HG03558 (cell line): Measurements from ENCODE around the gene SLC25A11.

Experiments used
- ATAC-seq: cut with Tn5 transposase; IDR thresholded peaks from one replicate; pipeline ENCODE4 v1.9.1; 2021; ENCODE audit warnings: moderate number of reproducible peaks; ENCODE audit not compliant: unreplicated experiment; ENCODE audit errors: extremely low read depth

Gene SLC25A11

DNA sequence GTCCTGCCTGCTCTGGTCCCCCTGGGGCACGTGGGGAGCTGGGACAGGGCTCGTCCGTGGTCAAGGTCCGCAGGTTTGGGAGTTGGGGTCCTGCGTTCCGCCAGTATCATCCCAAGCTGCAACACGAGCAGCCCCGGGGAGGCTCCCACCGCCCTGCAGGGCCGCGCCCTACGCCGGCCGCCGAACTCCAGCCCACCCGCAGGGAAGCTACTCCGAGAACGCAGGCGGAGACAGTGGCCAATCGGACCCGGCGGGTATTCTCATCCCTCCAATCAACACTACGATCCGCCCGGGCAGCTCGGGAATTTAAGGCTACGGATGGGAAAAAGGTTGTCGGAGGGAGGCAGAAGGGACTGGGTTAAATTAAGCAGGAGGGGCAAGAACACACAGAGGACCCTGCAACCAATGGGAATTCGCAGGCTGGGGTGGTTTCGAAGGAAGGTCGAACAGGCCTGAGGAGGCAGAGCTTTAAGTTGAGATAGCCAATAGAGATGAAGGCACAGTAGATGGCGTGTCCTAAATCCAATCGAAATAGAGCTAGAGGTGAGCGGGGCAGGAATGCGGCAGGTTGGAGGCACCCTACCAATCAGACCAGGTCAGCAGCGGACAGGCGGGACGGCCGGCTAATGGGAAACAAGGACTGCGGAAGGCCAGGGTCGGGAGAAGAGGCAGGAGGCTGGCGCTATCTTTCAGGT is 27.1 kb upstream of the SLC25A11 start:
- ATAC-seq, result peak; percentile 54

GRCh38 chr17:4965311-4965986 is 25.6 kb upstream of the SLC25A11 start:
- no peak for ATAC-seq

GRCh38 chr17:4960279-4960922 is 20.6 kb upstream of the SLC25A11 start:
- ATAC-seq, result no peak

GRCh38 chr17:4959261-4959965 is 19.6 kb upstream of the SLC25A11 start:
- ATAC-seq, result no peak

DNA sequence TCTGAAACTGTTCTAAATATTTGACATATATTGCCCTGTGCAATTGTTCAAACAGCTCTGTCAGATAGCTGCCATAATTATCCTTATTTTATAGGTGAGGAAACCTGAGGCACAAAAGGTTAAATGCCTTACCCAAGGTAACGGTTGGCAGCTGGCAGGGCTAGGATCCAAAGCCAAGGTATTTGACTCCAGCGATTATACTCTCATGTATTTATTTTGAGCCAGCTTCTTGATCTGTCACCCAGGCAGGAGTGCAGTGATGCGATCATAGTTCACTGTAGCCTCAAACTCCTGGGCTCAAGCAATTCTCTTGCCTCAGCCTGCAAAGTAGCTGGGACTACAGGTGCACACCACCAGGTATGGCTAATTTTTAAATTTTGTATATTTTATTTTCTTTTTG is 18.3 kb upstream of the SLC25A11 start:
- ATAC-seq, result no peak

GRCh38 chr17:4956493-4957061 is 16.7 kb upstream of the SLC25A11 start:
- ATAC-seq, result no peak

GRCh38 chr17:4955091-4955490 is 15.2 kb upstream of the SLC25A11 start:
- ATAC-seq, result no peak

GRCh38 chr17:4953451-4953961 is 13.7 kb upstream of the SLC25A11 start:
- ATAC-seq, result no peak

GRCh38 chr17:4951486-4951885 is 11.6 kb upstream of the SLC25A11 start:
- ATAC-seq, result no peak

GRCh38 chr17:4950746-4951204 is 10.9 kb upstream of the SLC25A11 start, which contains the start of gene ENO3:
Gene ENO3, plus strand, starts transcription at chr17:4951119. Its CDS starts 711 bp downstream, at chr17:4951830.
- ATAC-seq, result no peak

DNA sequence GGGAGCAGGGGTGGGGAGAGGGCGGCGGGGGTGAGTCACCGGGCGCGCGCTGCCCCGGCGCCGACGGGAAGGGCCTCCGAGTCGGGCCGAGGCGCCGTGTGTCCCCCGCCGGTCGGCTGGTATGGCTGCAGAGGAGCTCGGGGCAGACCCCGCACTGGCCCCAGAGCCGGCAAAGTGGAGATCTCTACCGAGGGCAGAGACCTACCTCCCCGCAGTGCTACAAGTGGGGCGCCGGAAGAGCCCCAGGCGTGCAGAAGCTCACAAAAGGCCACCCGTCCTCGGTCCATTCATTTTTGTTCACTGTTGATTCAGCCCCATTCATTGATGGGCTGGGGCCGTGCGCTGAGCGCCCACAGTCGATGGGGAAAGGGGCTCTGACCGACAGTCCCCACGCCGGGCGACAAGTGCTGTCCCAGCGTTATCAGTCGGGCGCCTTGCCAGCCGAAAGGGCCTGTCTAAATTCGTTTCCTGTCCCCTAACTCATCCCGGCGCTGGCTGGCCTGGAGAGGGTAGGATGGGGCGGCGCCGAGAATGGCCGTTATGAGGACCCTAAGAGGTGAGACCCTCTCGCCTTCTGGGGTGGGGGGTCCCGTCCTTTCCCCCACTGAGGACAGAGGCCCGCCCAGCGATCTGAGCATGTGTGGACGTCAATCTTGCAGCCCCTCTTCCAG is 10.4 kb upstream of the SLC25A11 start:
- no peak for ATAC-seq

GRCh38 chr17:4949321-4950074 is 9.7 kb upstream of the SLC25A11 start:
- no peak for ATAC-seq

- no peak for ATAC-seq
Measured at GRCh38 chr17:4948931-4949320, 9.1 kb upstream of the SLC25A11 start.

GRCh38 chr17:4948166-4948930 is 8.5 kb upstream of the SLC25A11 start, which contains the start of gene PFN1:
Gene PFN1, minus strand, starts transcription at chr17:4948530. Its CDS starts 136 bp downstream, at chr17:4948394.
- ATAC-seq, result no peak

GRCh38 chr17:4947411-4948165 is 7.7 kb upstream of the SLC25A11 start:
- no peak for ATAC-seq

GRCh38 chr17:4947010-4947410 is 7.2 kb upstream of the SLC25A11 start:
- no peak for ATAC-seq

DNA sequence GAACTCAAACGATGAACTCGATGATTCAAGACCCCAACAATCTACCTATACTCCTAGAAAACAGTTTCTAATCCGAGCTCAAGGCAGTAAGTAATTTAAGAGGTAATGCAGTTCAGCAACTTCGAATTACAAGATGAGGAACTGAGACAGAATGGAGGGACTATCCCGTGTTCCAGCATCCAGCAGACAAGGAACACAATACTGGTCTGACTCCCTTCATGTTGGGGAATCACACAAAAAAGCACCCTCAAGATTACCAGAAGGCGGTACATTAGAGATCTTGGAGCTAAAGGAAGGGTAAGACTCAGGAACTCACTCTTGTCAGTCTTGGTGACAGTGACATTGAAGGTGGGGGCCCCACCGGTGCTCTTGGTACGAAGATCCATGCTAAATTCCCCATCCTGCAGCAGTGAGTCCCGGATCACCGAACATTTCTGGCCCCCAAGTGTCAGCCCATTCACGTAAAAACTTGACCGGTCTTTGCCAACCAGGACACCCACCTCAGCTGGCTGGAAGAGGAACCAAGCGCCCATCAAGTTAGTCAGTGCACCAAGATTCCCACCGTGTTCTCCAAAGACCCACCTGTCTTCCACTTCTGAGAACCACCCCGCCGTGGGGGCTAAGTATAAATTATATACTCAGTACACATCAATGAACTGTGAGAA is 6.6 kb upstream of the SLC25A11 start:
- ATAC-seq, result no peak
